Measurements from ENCODE around the gene MN1. TPM values are rescaled to one million over a fixed set of nuclear protein-coding genes. Genes with fewer than 3 reads are reported as not detected.

Gene MN1
- total RNA-seq, 1 donor from 2014 or later, result 145 TPM

DNA sequence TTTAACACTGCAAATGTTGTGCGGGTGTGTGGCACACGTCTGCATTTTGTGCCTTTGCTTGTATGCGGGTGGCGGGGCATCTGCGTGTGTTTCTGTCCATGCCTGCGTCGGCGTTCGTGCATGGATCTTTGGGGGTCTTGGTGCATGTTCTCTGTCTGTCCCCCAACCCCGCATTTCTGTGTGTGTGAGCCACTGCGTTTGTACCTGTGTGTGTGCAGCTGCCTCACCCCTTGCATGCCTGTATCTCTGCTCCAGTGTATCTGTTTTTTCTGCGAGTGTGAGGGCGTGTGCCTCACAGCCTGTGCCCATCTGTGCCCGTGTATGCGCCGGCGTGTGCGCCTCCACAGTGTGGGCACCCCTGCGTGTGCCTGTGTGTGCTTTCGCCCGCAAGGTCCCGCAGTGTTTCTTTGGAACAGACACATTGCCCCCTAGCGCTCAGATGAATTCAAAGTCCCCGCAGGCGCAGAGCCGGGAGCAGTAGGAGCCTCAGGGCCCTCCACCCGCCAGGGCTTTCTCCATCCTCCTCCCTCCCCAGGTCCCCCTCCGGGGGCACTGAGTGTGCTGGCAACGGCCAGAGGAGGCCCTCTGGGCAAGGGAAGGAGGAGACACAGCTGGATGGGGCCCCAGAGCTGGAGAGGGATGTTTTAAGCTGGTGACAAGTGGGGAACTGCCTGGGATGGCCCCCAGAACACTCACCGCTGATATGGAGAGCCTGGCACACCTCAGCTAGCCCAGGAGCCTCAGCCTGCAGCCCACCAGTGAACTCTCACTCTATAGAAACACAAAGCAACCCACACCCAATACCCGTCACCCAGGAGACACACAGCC, 3.1 kb upstream of the MN1 start:
- Mint-ChIP-seq H3K27me3 (ENCODE audit: unreplicated experiment) (no peaks in the 10 kb centered on the region), H3K9me3 (ENCODE audit: unreplicated experiment) (no peaks in the 10 kb centered on the region), H3K4me3 (ENCODE audit: unreplicated experiment) (peak overlapping the region; percentile 48), H3K36me3 (ENCODE audit: unreplicated experiment) (no peaks in the 10 kb centered on the region), H3K4me1 (ENCODE audit: unreplicated experiment) (peaks cover 46% of the 10 kb centered on the region), H3K27ac (ENCODE audit: unreplicated experiment) (peak overlapping the region; percentile 82)
- no peak for DNase-seq (ENCODE audit: extremely low spot score, unreplicated experiment)
- TF ChIP-seq, protein P1, sequence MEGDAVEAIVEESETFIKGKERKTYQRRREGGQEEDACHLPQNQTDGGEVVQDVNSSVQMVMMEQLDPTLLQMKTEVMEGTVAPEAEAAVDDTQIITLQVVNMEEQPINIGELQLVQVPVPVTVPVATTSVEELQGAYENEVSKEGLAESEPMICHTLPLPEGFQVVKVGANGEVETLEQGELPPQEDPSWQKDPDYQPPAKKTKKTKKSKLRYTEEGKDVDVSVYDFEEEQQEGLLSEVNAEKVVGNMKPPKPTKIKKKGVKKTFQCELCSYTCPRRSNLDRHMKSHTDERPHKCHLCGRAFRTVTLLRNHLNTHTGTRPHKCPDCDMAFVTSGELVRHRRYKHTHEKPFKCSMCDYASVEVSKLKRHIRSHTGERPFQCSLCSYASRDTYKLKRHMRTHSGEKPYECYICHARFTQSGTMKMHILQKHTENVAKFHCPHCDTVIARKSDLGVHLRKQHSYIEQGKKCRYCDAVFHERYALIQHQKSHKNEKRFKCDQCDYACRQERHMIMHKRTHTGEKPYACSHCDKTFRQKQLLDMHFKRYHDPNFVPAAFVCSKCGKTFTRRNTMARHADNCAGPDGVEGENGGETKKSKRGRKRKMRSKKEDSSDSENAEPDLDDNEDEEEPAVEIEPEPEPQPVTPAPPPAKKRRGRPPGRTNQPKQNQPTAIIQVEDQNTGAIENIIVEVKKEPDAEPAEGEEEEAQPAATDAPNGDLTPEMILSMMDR (IDR thresholded peaks at IDR 0.05), result peak; percentile 77

GRCh38 chr22:27803841-27804415, 2.4 kb upstream of the MN1 start:
- TF ChIP-seq, protein P1 (IDR thresholded peaks at IDR 0.05), result no peak
- no peak overlapping the region for H3K4me3 Mint-ChIP-seq (ENCODE audit: unreplicated experiment)
- peaks cover 2% of the 10 kb centered on the region for H3K36me3 Mint-ChIP-seq (ENCODE audit: unreplicated experiment)
- no peaks in the 10 kb centered on the region for H3K27me3 Mint-ChIP-seq (ENCODE audit: unreplicated experiment)
- peak overlapping the region; percentile 78 for H3K27ac Mint-ChIP-seq (ENCODE audit: unreplicated experiment)
- no peak for DNase-seq (ENCODE audit: extremely low spot score, unreplicated experiment)
- H3K4me1 Mint-ChIP-seq (ENCODE audit: unreplicated experiment), result peaks cover 44% of the 10 kb centered on the region
- no peaks in the 10 kb centered on the region for H3K9me3 Mint-ChIP-seq (ENCODE audit: unreplicated experiment)

DNA sequence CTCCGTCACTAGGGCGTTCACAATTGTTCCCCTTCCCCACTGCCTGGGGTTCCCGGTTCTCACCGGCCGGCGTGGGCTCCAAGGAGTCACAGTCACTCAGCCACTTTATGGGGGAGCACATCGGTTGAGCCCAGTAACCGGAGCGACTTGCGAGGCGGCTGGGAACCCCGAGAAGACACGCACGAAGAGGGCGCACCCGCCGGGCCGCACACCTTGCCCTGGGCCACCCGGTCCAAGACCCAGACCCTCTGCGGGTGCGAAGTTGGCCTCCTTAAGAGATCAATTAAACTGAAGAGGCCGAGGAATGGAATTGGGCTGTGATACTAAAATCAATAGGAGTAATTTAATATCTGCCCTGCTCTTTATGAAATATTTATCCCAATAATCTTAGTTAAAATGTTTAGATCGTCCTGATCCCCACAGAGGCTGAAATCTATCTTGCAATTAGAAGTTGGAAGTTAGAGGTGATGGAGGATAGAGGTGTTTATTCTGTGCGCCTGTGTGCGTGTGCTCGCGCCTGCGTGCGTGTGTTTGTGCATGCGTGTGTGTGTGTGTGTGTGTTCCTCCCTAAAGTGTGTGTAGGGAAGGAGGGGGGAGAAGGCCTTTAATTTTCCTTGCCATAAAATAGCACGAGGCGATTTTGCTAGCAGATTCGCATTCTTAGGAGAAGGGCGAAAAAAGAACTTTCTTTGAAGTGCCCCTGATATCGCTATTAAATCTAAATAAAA, 954 bp upstream of the MN1 start:
- peaks cover 39% of the 10 kb centered on the region for H3K4me1 Mint-ChIP-seq (ENCODE audit: unreplicated experiment)
- H3K4me3 Mint-ChIP-seq (ENCODE audit: unreplicated experiment), result peak overlapping the region; percentile 86
- H3K36me3 Mint-ChIP-seq (ENCODE audit: unreplicated experiment), result peaks cover 4% of the 10 kb centered on the region
- no peaks in the 10 kb centered on the region for H3K9me3 Mint-ChIP-seq (ENCODE audit: unreplicated experiment)
- H3K27ac Mint-ChIP-seq (ENCODE audit: unreplicated experiment), result peak overlapping the region; percentile 78
- DNase-seq (ENCODE audit: extremely low spot score, unreplicated experiment), result no peak
- no peaks in the 10 kb centered on the region for H3K27me3 Mint-ChIP-seq (ENCODE audit: unreplicated experiment)
- TF ChIP-seq, protein P1 (IDR thresholded peaks at IDR 0.05), result no peak

- Mint-ChIP-seq H3K27me3 (ENCODE audit: unreplicated experiment) (no peaks in the 10 kb centered on the region), H3K36me3 (ENCODE audit: unreplicated experiment) (peaks cover 8% of the 10 kb centered on the region), H3K4me3 (ENCODE audit: unreplicated experiment) (peak overlapping the region; percentile 86), H3K9me3 (ENCODE audit: unreplicated experiment) (no peaks in the 10 kb centered on the region), H3K4me1 (ENCODE audit: unreplicated experiment) (peaks cover 44% of the 10 kb centered on the region), H3K27ac (ENCODE audit: unreplicated experiment) (peak overlapping the region; percentile 87)
- TF ChIP-seq, protein P1 (IDR thresholded peaks at IDR 0.05), result no peak
- DNase-seq (ENCODE audit: extremely low spot score, unreplicated experiment), result no peak
Measured at GRCh38 chr22:27801202-27801615, 347 bp downstream of the MN1 start.
